ENCODE measurements around the gene SMOC1. TPM values are rescaled to one million over a fixed set of nuclear protein-coding genes. Genes with fewer than 3 reads are reported as not detected.

Gene SMOC1
- total and polyA plus RNA-seq, 9 of the 15 experiments (the other 6 are each of a cell fraction or from before 2014, with no cell fraction given): 0.04 TPM; not detected in 8

DNA sequence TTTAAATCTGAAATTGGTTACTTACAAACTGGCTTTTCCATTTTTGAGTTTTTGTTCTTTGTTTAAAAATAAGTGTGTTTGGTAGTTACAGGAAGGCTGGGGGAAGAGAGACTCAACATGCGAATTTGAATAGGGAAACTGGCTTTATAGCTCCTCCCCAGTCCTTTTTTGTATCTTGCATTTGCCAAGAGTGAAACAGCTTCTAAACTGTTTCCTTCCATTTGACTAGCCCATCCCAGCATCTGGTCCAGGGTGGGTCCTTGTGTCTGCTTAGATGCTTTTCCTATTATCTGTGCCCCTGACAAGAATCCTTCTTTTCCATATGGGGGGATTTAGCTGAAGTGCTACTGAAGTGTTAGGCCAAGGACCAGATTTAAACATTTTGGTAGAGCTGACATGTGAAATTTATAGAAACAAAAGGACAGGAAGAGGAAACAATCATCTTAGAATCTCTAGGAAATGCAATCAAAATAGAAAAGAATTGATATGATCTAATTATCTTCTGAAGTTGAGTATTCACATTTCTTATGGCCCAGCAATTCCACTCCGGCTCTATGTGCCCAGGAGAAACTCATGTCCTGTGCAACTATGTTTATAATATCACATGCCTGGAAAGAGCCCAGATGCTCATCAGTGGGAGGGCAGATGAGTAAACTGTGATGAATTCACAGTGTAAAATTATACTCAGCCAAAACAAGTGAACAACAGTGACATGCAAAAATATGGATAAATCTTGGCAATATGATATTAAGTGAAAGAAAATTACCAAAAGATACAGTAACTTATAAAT lies 7.4 kb downstream of the SMOC1 start:
- CTCF ChIA-PET (ENCODE audit: low intra/inter-chr PET ratio): no interaction called here

More for the DNA sequence above, 7.4 kb downstream of the SMOC1 start:
- Histone ChIP-seq H3K27me3 (ENCODE audit: control insufficient read depth in 2 of 2, insufficient read depth in 2 of 2, low read length in 2 of 2) (peaks cover 0 to 8% of the 10 kb centered on the region in 2 experiments; a peak in 2 of 5 replicates), H3K4me3 (no peak overlapping the region), H3K9me1 (ENCODE audit: control insufficient read depth, insufficient read depth, low read length) (no peaks in the 10 kb centered on the region), H3K36me3 (ENCODE audit: control insufficient read depth, insufficient read depth, low read length) (no peaks in the 10 kb centered on the region), H3K4me2 (ENCODE audit: insufficient read depth, low read length) (no peak overlapping the region), H3K9ac (ENCODE audit: insufficient read depth in 1 of 2, low read depth in 2 of 2, low read length in 2 of 2) (no peak overlapping the region), H3K9me3 (replicated peaks; ENCODE audit: control insufficient read depth, insufficient read depth, low read depth, low read length) (no peaks in the 10 kb centered on the region), H3K27ac (ENCODE audit: extremely low read depth, low read depth, low read length) (no peak overlapping the region), H2AFZ (ENCODE audit: low read depth, low read length) (no peak overlapping the region), H3K79me2 (ENCODE audit: control insufficient read depth, insufficient read depth, low read length) (no peaks in the 10 kb centered on the region), H4K20me1 (replicated peaks; ENCODE audit: control insufficient read depth, insufficient read depth, low read length) (no peaks in the 10 kb centered on the region), H3K4me1 (replicated peaks in 1 of 2; ENCODE audit: control insufficient read depth in 2 of 2, insufficient read depth in 2 of 2, low read length in 2 of 2) (no peaks in the 10 kb centered on the region)
- POLR2A ChIA-PET: no interaction called here
- DNase-seq (ENCODE audit: extremely low read depth in 1 of 4, low spot score in 3 of 4) (no peak), FAIRE-seq (no peak), ATAC-seq (no peak)
- intact Hi-C loops (cut with micrococcal nuclease) (no loop called here), in situ Hi-C loops (cut with MboI) (no loop called here)
- no TSS peak for BruUV-seq (replicated peaks)
- TF ChIP-seq, protein P1, sequence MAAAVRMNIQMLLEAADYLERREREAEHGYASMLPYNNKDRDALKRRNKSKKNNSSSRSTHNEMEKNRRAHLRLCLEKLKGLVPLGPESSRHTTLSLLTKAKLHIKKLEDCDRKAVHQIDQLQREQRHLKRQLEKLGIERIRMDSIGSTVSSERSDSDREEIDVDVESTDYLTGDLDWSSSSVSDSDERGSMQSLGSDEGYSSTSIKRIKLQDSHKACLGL (CRISPR knock-in tag; IDR thresholded peaks at IDR 0.05; ENCODE audit: borderline replicate concordance, poor library complexity, severe bottlenecking): no peak
- TF ChIP-seq MEF2A (IDR thresholded peaks at IDR 0.05; ENCODE audit: control insufficient read depth, low read depth, low read length) (no peak), RB1 (IDR thresholded peaks at IDR 0.05; ENCODE audit: low read depth) (no peak), NFIC (IDR thresholded peaks at IDR 0.05) (no peak), TBL1XR1 (IDR thresholded peaks at IDR 0.05; ENCODE audit: low read length in 2 of 2) (no peak)
- TF ChIP-seq, protein P2, sequence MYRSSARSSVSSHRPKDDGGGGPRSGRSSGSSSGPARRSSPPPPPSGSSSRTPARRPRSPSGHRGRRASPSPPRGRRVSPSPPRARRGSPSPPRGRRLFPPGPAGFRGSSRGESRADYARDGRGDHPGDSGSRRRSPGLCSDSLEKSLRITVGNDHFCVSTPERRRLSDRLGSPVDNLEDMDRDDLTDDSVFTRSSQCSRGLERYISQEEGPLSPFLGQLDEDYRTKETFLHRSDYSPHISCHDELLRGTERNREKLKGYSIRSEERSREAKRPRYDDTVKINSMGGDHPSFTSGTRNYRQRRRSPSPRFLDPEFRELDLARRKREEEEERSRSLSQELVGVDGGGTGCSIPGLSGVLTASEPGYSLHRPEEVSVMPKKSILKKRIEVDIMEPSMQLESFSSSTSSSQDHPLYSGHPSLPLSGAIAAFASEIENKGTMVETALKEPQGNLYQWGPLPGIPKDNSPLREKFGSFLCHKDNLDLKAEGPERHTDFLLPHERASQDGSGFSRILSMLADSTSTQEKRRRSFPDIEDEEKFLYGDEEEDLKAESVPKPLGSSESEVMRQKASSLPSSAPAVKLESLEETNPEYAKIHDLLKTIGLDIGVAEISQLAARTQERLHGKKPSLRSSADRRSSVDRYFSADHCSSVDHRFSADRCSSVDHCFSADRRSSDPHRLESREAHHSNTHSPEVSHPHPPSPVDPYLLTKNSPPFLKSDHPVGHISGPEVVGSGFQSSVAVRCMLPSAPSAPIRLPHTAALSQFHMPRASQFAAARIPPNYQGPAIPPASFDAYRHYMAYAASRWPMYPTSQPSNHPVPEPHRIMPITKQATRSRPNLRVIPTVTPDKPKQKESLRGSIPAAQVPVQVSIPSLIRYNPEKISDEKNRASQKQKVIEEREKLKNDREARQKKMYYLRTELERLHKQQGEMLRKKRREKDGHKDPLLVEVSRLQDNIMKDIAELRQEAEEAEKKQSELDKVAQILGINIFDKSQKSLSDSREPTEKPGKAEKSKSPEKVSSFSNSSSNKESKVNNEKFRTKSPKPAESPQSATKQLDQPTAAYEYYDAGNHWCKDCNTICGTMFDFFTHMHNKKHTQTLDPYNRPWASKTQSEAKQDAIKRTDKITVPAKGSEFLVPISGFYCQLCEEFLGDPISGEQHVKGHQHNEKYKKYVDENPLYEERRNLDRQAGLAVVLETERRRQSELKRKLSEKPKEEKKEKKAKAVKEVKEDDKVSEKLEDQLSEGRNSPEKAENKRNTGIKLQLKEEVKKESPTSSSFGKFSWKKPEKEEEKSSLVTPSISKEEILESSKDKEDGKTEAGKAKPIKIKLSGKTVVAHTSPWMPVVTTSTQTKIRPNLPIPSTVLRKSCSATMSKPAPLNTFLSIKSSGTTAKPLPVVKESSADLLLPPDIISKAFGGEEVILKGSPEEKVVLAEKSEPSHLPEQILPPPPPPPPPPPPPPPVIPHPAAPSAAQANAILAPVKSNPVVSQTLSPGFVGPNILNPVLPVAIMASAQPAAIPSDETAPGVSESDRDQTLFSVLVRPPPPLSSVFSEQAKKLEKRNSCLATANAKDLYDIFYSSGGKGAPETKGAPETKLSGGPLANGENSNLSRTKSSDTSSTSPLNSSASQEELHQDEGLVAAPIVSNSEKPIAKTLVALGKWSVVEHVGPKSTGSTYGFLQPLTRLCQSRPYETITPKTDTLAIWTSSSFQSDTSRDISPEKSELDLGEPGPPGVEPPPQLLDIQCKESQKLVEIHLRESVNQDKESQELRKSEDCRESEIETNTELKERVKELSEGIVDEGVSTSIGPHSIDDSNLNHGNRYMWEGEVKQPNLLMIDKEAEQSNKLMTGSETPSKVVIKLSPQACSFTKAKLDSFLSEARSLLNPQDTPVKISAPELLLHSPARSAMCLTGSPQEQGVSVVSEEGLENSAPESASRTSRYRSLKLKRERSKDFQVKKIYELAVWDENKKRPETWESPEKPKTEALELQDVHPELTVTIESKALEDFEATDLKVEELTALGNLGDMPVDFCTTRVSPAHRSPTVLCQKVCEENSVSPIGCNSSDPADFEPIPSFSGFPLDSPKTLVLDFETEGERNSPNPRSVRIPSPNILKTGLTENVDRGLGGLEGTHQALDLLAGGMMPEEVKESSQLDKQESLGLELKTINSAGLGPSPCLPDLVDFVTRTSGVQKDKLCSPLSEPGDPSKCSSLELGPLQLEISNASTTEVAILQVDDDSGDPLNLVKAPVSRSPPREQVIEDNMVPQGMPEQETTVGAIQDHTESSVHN (IDR thresholded peaks at IDR 0.05; ENCODE audit: borderline replicate concordance in 1 of 2, low read depth in 1 of 2): no peak
- WGBS (ENCODE audit: insufficient coverage, low coverage, missing lambda C conversion rate): 0% methylated on average over 2 of the region's 2 CpGs
